Smooth muscle cell of the brain vasculature (primary cell): ENCODE measurements around the gene USP17L25.
"Not testable (repeated sequence)": the region's sequence is repeated elsewhere in the genome, so short reads cannot be mapped to it uniquely, and the experiment has no call there.

ENCODE experiments used
- DNase-seq: peaks from one replicate; pipeline ENCODE4 v3.0.0-alpha.2; 2012; ENCODE audit warnings: low read depth, low spot score

The USP17L25 gene

GRCh38 chr4:9329611-9330010 is at the start of gene USP17L25:
TSS of gene USP17L25 (plus strand) at chr4:9329911. CDS start at chr4:9329911, 0 bp downstream.
- not testable (repeated sequence) for DNase-seq

GRCh38 chr4:9324191-9324590 is 5.5 kb upstream of the USP17L25 start:
- not testable (repeated sequence) for DNase-seq

DNA sequence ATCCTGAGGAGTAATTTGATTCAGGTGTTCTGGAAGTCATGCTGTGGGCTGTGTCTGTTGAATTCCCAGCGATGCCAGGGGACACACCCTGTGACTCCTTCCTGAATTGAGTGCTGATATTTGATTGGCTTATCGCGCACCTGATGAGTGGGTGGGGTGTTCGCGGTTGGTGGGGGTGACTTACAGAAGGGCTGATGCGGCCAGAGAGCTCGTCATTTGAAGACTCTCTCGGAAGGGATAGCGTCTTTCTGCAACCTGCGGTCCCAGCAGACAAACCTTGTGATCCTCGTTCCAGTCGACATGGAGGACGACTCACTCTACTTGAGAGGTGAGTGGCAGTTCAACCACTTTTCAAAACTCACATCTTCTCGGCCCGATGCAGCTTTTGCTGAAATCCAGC is 4.8 kb upstream of the USP17L25 start, which contains the start of gene USP17L24:
TSS of gene USP17L24 (plus strand) at position 301 of the 400 bp plus-strand sequence. CDS start at position 301, 0 bp downstream.
- not testable (repeated sequence) for DNase-seq

DNA sequence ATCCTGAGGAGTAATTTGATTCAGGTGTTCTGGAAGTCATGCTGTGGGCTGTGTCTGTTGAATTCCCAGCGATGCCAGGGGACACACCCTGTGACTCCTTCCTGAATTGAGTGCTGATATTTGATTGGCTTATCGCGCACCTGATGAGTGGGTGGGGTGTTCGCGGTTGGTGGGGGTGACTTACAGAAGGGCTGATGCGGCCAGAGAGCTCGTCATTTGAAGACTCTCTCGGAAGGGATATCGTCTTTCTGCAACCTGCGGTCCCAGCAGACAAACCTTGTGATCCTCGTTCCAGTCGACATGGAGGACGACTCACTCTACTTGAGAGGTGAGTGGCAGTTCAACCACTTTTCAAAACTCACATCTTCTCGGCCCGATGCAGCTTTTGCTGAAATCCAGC is 4.6 kb downstream of the USP17L25 start, which contains the start of gene USP17L26:
TSS of gene USP17L26 (plus strand) at position 301 of the 400 bp plus-strand sequence. CDS start at position 301, 0 bp downstream.
- DNase-seq, result not testable (repeated sequence)

- DNase-seq, result not testable (repeated sequence)
Measured at GRCh38 chr4:9339103-9339502, 9.4 kb downstream of the USP17L25 start, which contains the start of gene USP17L5. TSS of gene USP17L5 (plus strand) at chr4:9339403. CDS start at chr4:9339403, 0 bp downstream.

DNA sequence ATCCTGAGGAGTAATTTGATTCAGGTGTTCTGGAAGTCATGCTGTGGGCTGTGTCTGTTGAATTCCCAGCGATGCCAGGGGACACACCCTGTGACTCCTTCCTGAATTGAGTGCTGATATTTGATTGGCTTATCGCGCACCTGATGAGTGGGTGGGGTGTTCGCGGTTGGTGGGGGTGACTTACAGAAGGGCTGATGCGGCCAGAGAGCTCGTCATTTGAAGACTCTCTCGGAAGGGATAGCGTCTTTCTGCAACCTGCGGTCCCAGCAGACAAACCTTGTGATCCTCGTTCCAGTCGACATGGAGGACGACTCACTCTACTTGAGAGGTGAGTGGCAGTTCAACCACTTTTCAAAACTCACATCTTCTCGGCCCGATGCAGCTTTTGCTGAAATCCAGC is 14.1 kb downstream of the USP17L25 start, which contains the start of gene USP17L27:
TSS of gene USP17L27 (plus strand) at position 301 of the 400 bp plus-strand sequence. CDS start at position 301, 0 bp downstream.
- not testable (repeated sequence) for DNase-seq

- not testable (repeated sequence) for DNase-seq
Measured at GRCh38 chr4:9348593-9348992, 18.9 kb downstream of the USP17L25 start, which contains the start of gene USP17L28. TSS of gene USP17L28 (plus strand) at chr4:9348893. CDS start at chr4:9348893, 0 bp downstream.

DNA sequence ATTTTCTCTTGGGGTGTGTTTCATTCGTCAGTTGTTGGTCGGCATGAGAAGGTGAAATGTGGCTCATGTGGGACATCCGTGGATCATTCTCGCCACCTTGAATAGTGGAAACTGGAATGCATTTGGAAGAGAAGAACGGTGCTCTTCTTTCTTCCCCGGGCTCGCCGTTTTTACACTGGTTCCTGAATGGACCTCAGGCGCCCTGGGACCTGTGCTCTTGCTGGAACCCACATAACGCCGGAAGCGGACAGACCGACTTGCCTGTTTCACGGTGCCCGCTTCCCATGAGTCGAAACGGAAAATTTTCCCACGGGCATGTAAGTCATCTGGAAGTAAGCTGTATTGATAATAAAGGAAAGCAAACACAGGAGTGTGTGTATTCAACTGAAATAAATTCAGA is 21.2 kb downstream of the USP17L25 start:
- DNase-seq, result not testable (repeated sequence)

- DNase-seq, result not testable (repeated sequence)
Measured at GRCh38 chr4:9353338-9353737, 23.6 kb downstream of the USP17L25 start, which contains the start of gene USP17L29. TSS of gene USP17L29 (plus strand) at chr4:9353638. CDS start at chr4:9353638, 0 bp downstream.

- DNase-seq, result not testable (repeated sequence)
Measured at GRCh38 chr4:9362829-9363228, 33.1 kb downstream of the USP17L25 start, which contains the start of gene USP17L30. TSS of gene USP17L30 (plus strand) at chr4:9363129. CDS start at chr4:9363129, 0 bp downstream.

DNA sequence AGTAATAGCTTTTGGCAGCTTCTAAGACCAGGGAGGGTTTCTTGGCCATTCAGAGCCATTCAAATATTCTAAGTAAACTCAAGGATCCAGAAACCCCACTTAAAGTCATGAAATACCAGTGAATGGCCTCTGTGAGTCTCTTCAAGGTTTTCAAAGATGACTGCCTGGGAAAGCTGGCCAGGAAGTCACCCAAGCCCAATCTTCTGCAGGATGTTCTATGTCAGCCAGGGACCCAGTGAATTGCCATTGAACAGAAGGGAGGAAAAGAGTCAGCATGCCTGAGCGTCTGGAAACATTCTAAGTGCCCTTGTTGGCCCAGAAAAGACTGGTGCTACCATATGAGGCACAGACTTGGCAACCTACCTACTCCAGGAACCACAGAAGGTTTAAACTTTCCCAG is 50.2 kb downstream of the USP17L25 start:
- not testable (repeated sequence) for DNase-seq
